Measurements from ENCODE around the gene FIGNL2. TPM values are rescaled to one million over a fixed set of nuclear protein-coding genes. Genes with fewer than 3 reads are reported as not detected.

FIGNL2 gene
- total RNA-seq, 1 experiment from 2014 or later = 0.21 TPM

- Histone ChIP-seq H3K36me3 (ENCODE audit: insufficient read depth, low read length, poor library complexity, severe bottlenecking) (no peaks in the 10 kb centered on the region), H3K27me3 (replicated peaks; ENCODE audit: insufficient read depth, low read depth, low read length, poor library complexity) (no peaks in the 10 kb centered on the region), H3K27ac (ENCODE audit: low read depth, low read length, poor library complexity, severe bottlenecking) (no peak overlapping the region), H3K4me1 (ENCODE audit: insufficient read depth, low read length, poor library complexity, severe bottlenecking) (peaks cover 30% of the 10 kb centered on the region), H3K4me3 (ENCODE audit: low read depth, low read length, poor library complexity, severe bottlenecking) (no peak overlapping the region), H3K9me3 (ENCODE audit: low read depth, low read length, poor library complexity, severe bottlenecking) (no peaks in the 10 kb centered on the region)
- DNase-seq (ENCODE audit: low spot score) = no peak
- POLR2A ChIA-PET (ENCODE audit: low non-redundant PET) = no interaction called here
- intact Hi-C loops (cut with micrococcal nuclease; ENCODE audit: unreplicated experiment) = no loop called here
- CTCF ChIA-PET = no interaction called here
- no TSS peak for BruUV-seq (replicated peaks)
- no peak for TF ChIP-seq EZH2 (IDR thresholded peaks at IDR 0.05; ENCODE audit: borderline replicate concordance, low read depth, low read length, poor library complexity, severe bottlenecking)
- no peak for TF ChIP-seq CTCF (conservative IDR thresholded peaks at IDR 0.05; ENCODE audit: low read depth, low read length)
These were observed 19.4 kb upstream of the FIGNL2 start for GRCh38 chr12:51867796-51868428.

- no peaks in the 10 kb centered on the region for H3K27me3 ChIP-seq (replicated peaks; ENCODE audit: insufficient read depth, low read depth, low read length, poor library complexity)
- BruUV-seq (replicated peaks) = no TSS peak
- no peak for TF ChIP-seq CTCF (conservative IDR thresholded peaks at IDR 0.05; ENCODE audit: low read depth, low read length)
- TF ChIP-seq EZH2 (IDR thresholded peaks at IDR 0.05; ENCODE audit: borderline replicate concordance, low read depth, low read length, poor library complexity, severe bottlenecking) = no peak
- CTCF ChIA-PET = no interaction called here
- H3K36me3 ChIP-seq (ENCODE audit: insufficient read depth, low read length, poor library complexity, severe bottlenecking) = no peaks in the 10 kb centered on the region
- POLR2A ChIA-PET (ENCODE audit: low non-redundant PET) = no interaction called here
- H3K27ac ChIP-seq (ENCODE audit: low read depth, low read length, poor library complexity, severe bottlenecking) = no peak overlapping the region
- no peaks in the 10 kb centered on the region for H3K9me3 ChIP-seq (ENCODE audit: low read depth, low read length, poor library complexity, severe bottlenecking)
- no peak for DNase-seq (ENCODE audit: low spot score)
- intact Hi-C loops (cut with micrococcal nuclease; ENCODE audit: unreplicated experiment) = no loop called here
- no peak overlapping the region for H3K4me3 ChIP-seq (ENCODE audit: low read depth, low read length, poor library complexity, severe bottlenecking)
- peaks cover 30% of the 10 kb centered on the region for H3K4me1 ChIP-seq (ENCODE audit: insufficient read depth, low read length, poor library complexity, severe bottlenecking)
These were observed 18.9 kb upstream of the FIGNL2 start for GRCh38 chr12:51867371-51867770.

GRCh38 chr12:51866762-51867161 lies 18.2 kb upstream of the FIGNL2 start:
- no TSS peak for BruUV-seq (replicated peaks)
- H3K27ac ChIP-seq (ENCODE audit: low read depth, low read length, poor library complexity, severe bottlenecking) = no peak overlapping the region
- no peak overlapping the region for H3K4me3 ChIP-seq (ENCODE audit: low read depth, low read length, poor library complexity, severe bottlenecking)
- H3K36me3 ChIP-seq (ENCODE audit: insufficient read depth, low read length, poor library complexity, severe bottlenecking) = no peaks in the 10 kb centered on the region
- ChIA-PET CTCF (no interaction called here), POLR2A (ENCODE audit: low non-redundant PET) (no interaction called here)
- no peak for DNase-seq (ENCODE audit: low spot score)
- no peaks in the 10 kb centered on the region for H3K27me3 ChIP-seq (replicated peaks; ENCODE audit: insufficient read depth, low read depth, low read length, poor library complexity)
- TF ChIP-seq EZH2 (IDR thresholded peaks at IDR 0.05; ENCODE audit: borderline replicate concordance, low read depth, low read length, poor library complexity, severe bottlenecking) (no peak), CTCF (conservative IDR thresholded peaks at IDR 0.05; ENCODE audit: low read depth, low read length) (no peak)
- no peaks in the 10 kb centered on the region for H3K9me3 ChIP-seq (ENCODE audit: low read depth, low read length, poor library complexity, severe bottlenecking)
- H3K4me1 ChIP-seq (ENCODE audit: insufficient read depth, low read length, poor library complexity, severe bottlenecking) = peaks cover 30% of the 10 kb centered on the region
- intact Hi-C loops (cut with micrococcal nuclease; ENCODE audit: unreplicated experiment) = no loop called here

Measured in A673 (cell line).